Stomach smooth muscle (tissue), 2 donors: ENCODE data around the gene CIT.

Experiments
- H3K27ac ChIP-seq: one replicate; pipeline ENCODE4 v1.7.0; 2013; ENCODE audit warnings: mild to moderate bottlenecking, low read length, inconsistent platforms
- H3K27me3 ChIP-seq, 2 donors: one replicate each; pipeline ENCODE4 v1.7.0; 2013; ENCODE audit warnings: low read length in 2 of 2; ENCODE audit not compliant: insufficient read depth in 2 of 2, control insufficient read depth in 1 of 2
- H3K36me3 ChIP-seq, 2 donors: one replicate each; pipeline ENCODE4 v1.7.0; 2013; ENCODE audit warnings: low read length in 2 of 2; ENCODE audit not compliant: control insufficient read depth in 2 of 2, insufficient read depth in 2 of 2
- H3K4me1 ChIP-seq: one replicate; pipeline ENCODE4 v1.7.0; 2013; ENCODE audit warnings: low read length; ENCODE audit not compliant: control insufficient read depth, insufficient read depth
- H3K4me3 ChIP-seq, 2 donors: one replicate each; pipeline ENCODE4 v1.7.0; 2013; ENCODE audit warnings: low read length in 2 of 2
- H3K9ac ChIP-seq, 2 donors: one replicate each; pipeline ENCODE4 v1.7.0; 2013; ENCODE audit warnings: low read length in 2 of 2, mild to moderate bottlenecking in 1 of 2
- H3K9me3 ChIP-seq, 2 donors: one replicate each; pipeline ENCODE4 v1.7.0; 2013; ENCODE audit warnings: low read length in 2 of 2; ENCODE audit not compliant: control insufficient read depth in 2 of 2
- donor health status: healthy.
- donor health status: Pancreatic carcinoma.

The CIT gene

GRCh38 chr12:119857041-119857591 lies 20.0 kb downstream of the CIT start:
- Histone ChIP-seq H3K9ac (no peak overlapping the region), H3K36me3 (no peaks in the 10 kb centered on the region), H3K27ac (no peak overlapping the region), H3K27me3 (no peaks in the 10 kb centered on the region), H3K4me3 (no peak overlapping the region), H3K4me1 (no peaks in the 10 kb centered on the region), H3K9me3 (no peaks in the 10 kb centered on the region)

- no peaks in the 10 kb centered on the region for H3K36me3 ChIP-seq
- no peaks in the 10 kb centered on the region for H3K9me3 ChIP-seq
- H3K27me3 ChIP-seq: no peaks in the 10 kb centered on the region
- no peak overlapping the region for H3K9ac ChIP-seq
- H3K4me3 ChIP-seq: no peak overlapping the region
- no peak overlapping the region for H3K27ac ChIP-seq
- no peaks in the 10 kb centered on the region for H3K4me1 ChIP-seq
These were observed 26.8 kb downstream of the CIT start for GRCh38 chr12:119850330-119850729.

DNA sequence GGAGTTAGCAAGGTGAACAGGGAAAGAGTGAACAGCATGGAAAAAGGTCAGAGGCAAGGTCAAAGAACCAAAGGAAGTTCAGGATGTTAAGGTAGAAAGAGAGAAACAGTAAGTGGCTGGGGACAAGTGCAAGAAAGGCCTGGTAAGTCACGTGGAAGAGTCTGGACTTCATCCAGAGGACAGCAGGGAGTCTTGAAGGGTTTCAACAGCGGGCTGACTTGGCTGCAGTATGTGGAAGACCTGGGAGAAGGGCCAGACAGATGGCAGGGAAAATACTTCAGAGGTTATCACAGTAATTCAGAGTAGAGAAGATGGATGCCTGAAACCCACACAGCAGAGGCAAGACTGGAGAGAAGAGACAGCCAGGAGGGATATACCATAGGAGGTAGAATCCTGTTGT lies 34.0 kb downstream of the CIT start:
- no peaks in the 10 kb centered on the region for H3K36me3 ChIP-seq

DNA sequence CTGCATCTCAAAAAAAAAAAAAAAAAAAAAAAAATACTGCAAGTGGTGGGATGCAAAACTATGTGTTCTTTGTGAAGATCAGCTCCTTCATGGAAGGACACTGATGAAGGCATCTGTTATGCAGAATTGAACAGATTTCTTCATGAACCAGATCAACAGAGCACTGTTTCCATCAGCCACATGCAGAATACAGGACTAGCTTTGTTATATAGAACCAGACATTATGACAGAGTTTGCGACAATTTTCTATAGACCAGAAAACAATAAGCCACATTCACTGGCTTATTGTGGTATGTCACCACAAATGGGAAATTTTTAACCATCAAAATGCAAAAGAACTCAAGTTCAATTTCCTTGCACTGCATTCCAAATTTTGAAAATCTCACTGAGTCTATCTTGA lies 34.7 kb downstream of the CIT start:
- H3K9ac ChIP-seq: no peak overlapping the region
- no peaks in the 10 kb centered on the region for H3K27me3 ChIP-seq
- no peak overlapping the region for H3K4me3 ChIP-seq
- no peaks in the 10 kb centered on the region for H3K36me3 ChIP-seq
- peaks cover 0 to 3% of the 10 kb centered on the region in 2 donors for H3K9me3 ChIP-seq
- no peak overlapping the region for H3K27ac ChIP-seq
- H3K4me1 ChIP-seq: no peaks in the 10 kb centered on the region

More for the DNA sequence above, 34.0 kb downstream of the CIT start:
- H3K27me3 ChIP-seq: no peaks in the 10 kb centered on the region
- no peak overlapping the region for H3K9ac ChIP-seq
- no peak overlapping the region for H3K4me3 ChIP-seq
- peaks cover 0 to 3% of the 10 kb centered on the region in 2 donors for H3K9me3 ChIP-seq
- no peak overlapping the region for H3K27ac ChIP-seq
- H3K4me1 ChIP-seq: no peaks in the 10 kb centered on the region

DNA sequence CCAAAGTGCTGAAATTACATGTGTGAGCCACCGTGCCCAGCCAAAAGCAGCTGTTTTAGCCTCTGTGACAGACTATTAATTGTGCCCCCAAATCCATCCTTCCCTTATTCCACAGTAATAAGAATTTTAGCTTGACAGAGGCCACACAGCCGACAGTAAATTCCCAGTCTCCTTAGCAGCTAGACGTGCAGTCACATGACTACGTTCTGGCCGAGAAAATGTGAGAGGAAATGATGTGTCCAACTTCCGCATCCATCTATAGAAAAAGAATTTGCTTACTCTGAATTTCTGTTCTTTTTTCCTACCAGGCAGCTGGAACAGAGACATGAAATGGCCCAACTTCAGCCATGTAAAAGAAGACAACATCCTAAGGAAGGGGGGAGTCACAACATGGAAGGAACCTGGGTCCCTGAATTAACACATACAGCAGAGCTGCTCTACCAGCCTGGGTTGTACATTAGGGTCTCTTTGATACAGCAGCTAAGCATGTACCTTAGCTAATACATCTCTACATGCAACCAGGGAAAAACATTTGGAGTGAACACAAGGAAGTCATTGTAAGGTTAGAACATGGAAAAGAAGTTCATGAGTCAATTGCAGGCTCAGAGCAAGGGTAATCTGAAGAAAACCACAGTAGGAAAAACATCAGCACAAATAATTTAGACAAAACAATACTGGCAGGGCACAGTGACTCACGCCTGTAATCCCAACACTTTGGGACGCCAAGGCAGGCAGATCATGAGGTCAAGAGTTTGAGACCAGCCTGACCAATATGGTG lies 35.5 kb downstream of the CIT start:
- Histone ChIP-seq H3K4me1 (no peaks in the 10 kb centered on the region), H3K9me3 (peaks cover 0 to 3% of the 10 kb centered on the region in 2 donors), H3K27ac (no peak overlapping the region), H3K4me3 (no peak overlapping the region), H3K36me3 (no peaks in the 10 kb centered on the region), H3K9ac (no peak overlapping the region), H3K27me3 (no peaks in the 10 kb centered on the region)

DNA sequence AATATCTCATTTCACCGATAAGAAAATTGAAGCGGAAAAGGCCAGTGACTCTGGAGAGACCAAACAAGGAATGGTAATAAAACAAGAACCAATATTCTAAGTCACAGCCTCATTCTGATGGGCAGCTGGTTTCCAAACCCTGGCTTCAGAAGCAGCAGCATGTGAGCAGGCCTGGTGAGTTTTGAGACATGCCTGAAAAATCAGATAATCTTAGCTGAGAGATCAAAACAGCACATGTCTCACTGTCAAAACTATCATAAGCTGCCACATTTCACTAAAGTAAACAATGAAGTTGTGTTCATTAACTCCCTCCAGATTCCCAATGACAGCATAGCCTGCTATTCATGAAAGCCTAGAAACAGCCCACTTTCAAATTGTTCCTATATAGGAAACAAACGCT lies 36.5 kb downstream of the CIT start:
- Histone ChIP-seq H3K4me1 (no peaks in the 10 kb centered on the region), H3K4me3 (no peak overlapping the region), H3K9ac (no peak overlapping the region), H3K27me3 (no peaks in the 10 kb centered on the region), H3K36me3 (no peaks in the 10 kb centered on the region), H3K27ac (no peak overlapping the region), H3K9me3 (peaks cover 0 to 3% of the 10 kb centered on the region in 2 donors)

- H3K9me3 ChIP-seq: peaks cover 0 to 3% of the 10 kb centered on the region in 2 donors
- no peak overlapping the region for H3K4me3 ChIP-seq
- no peak overlapping the region for H3K9ac ChIP-seq
- no peaks in the 10 kb centered on the region for H3K27me3 ChIP-seq
- no peak overlapping the region for H3K27ac ChIP-seq
- H3K36me3 ChIP-seq: no peaks in the 10 kb centered on the region
- H3K4me1 ChIP-seq: no peaks in the 10 kb centered on the region
These were observed 37.0 kb downstream of the CIT start for GRCh38 chr12:119840168-119840567.

- H3K36me3 ChIP-seq: no peaks in the 10 kb centered on the region
These were observed 38.1 kb downstream of the CIT start for GRCh38 chr12:119838826-119839600.

DNA sequence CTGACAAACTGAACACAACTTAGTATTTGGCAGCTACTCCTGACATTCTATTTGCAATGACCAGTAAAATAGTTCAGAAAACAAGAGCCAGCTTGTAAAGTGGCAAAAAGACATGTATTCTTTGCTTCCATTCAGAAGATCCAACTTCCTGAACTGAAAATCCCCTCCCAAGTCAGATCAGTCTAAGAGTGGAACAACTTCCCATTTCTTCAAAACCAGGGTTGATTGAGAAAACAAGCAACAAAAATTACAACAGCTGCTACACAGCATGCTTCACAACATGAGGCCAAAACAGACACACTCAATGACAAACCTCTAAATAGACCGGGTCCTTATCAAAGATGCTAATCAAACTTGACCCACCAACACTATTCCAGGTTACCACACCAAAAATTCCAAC lies 40.3 kb downstream of the CIT start:
- Histone ChIP-seq H3K4me3 (no peak overlapping the region), H3K27me3 (no peaks in the 10 kb centered on the region), H3K36me3 (no peaks in the 10 kb centered on the region), H3K9ac (no peak overlapping the region), H3K4me1 (no peaks in the 10 kb centered on the region), H3K27ac (no peak overlapping the region), H3K9me3 (peaks cover 0 to 2% of the 10 kb centered on the region in 2 donors)

More at GRCh38 chr12:119838826-119839600, 38.1 kb downstream of the CIT start:
- Histone ChIP-seq H3K9ac (no peak overlapping the region), H3K27ac (no peak overlapping the region), H3K4me3 (no peak overlapping the region), H3K27me3 (no peaks in the 10 kb centered on the region), H3K4me1 (no peaks in the 10 kb centered on the region), H3K9me3 (peaks cover 0 to 3% of the 10 kb centered on the region in 2 donors)

DNA sequence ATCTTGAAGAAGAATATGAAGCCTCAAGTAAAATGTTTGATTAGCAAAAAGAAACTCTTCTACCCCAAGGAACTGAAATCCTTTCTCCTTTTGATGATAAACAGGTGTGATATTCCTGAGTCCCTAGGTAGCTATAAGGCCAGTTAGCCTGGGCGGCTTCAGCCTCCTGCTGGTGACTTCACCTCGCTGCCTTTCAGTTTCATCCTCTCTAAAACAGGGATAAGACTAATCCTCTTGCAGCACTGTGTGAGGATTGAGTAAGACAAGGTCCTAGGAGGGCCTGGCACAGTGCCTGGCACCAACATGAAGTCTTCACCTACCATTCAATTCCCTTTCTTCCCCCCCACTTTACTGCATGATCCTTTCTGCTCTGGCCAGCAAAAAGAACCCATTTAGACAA lies 42.1 kb downstream of the CIT start:
- no peak overlapping the region for H3K4me3 ChIP-seq
- H3K9ac ChIP-seq: no peak overlapping the region
- H3K4me1 ChIP-seq: no peaks in the 10 kb centered on the region
- no peaks in the 10 kb centered on the region for H3K27me3 ChIP-seq
- H3K27ac ChIP-seq: no peak overlapping the region
- no peaks in the 10 kb centered on the region for H3K9me3 ChIP-seq
- H3K36me3 ChIP-seq: no peaks in the 10 kb centered on the region
